Ishikawa (cell line): ENCODE measurements around the gene PEPD.

Experiments used
- CEBPB ChIP-seq: IDR thresholded peaks from 2 replicates; pipeline ENCODE4 v1.6.1; 2012
- CREB1 ChIP-seq: IDR thresholded peaks from 2 replicates; pipeline ENCODE4 v1.6.1; 2012; ENCODE audit warnings: low read depth
- EGR1 ChIP-seq: IDR thresholded peaks from 2 replicates; pipeline ENCODE4 v1.6.1; 2012
- EP300 ChIP-seq: IDR thresholded peaks from 2 replicates; pipeline ENCODE4 v1.6.1; 2012; ENCODE audit warnings: borderline replicate concordance
- FOXM1 ChIP-seq: IDR thresholded peaks from 2 replicates; pipeline ENCODE4 v1.6.1; 2012; ENCODE audit warnings: low read depth, borderline replicate concordance
- MAX ChIP-seq: IDR thresholded peaks from 2 replicates; pipeline ENCODE4 v1.6.1; 2012
- NFIC ChIP-seq: IDR thresholded peaks from 2 replicates; pipeline ENCODE4 v1.6.1; 2012
- RAD21 ChIP-seq: IDR thresholded peaks from 2 replicates; pipeline ENCODE4 v1.6.1; 2012; ENCODE audit warnings: low read depth
- TAF1 ChIP-seq: IDR thresholded peaks from 2 replicates; pipeline ENCODE4 v1.6.1; 2012; ENCODE audit warnings: low read depth, mild to moderate bottlenecking
- TCF12 ChIP-seq: IDR thresholded peaks from 2 replicates; pipeline ENCODE4 v1.6.1; 2012; ENCODE audit warnings: low read depth
- TEAD4 ChIP-seq: IDR thresholded peaks from 2 replicates; pipeline ENCODE4 v1.6.1; 2012
- USF1 ChIP-seq: IDR thresholded peaks from 2 replicates; pipeline ENCODE4 v1.6.1; 2012
- YY1 ChIP-seq: IDR thresholded peaks from 2 replicates; pipeline ENCODE4 v1.6.1; 2012; ENCODE audit warnings: low read depth
- ZBTB7A ChIP-seq: IDR thresholded peaks from 2 replicates; pipeline ENCODE4 v1.6.1; 2012; ENCODE audit warnings: low read depth
- TF ChIP-seq, protein P1 (sequence below): IDR thresholded peaks from 2 replicates; pipeline ENCODE4 v1.6.1; 2012; ENCODE audit warnings: low read depth, mild to moderate bottlenecking

PEPD gene

GRCh38 chr19:33524024-33524664 is 2.6 kb upstream of the PEPD start:
- no peak for TF ChIP-seq USF1
- no peak for TF ChIP-seq FOXM1
- no peak for TF ChIP-seq ZBTB7A
- TF ChIP-seq MAX: no peak
- no peak for TF ChIP-seq EP300
- TF ChIP-seq, protein P1, sequence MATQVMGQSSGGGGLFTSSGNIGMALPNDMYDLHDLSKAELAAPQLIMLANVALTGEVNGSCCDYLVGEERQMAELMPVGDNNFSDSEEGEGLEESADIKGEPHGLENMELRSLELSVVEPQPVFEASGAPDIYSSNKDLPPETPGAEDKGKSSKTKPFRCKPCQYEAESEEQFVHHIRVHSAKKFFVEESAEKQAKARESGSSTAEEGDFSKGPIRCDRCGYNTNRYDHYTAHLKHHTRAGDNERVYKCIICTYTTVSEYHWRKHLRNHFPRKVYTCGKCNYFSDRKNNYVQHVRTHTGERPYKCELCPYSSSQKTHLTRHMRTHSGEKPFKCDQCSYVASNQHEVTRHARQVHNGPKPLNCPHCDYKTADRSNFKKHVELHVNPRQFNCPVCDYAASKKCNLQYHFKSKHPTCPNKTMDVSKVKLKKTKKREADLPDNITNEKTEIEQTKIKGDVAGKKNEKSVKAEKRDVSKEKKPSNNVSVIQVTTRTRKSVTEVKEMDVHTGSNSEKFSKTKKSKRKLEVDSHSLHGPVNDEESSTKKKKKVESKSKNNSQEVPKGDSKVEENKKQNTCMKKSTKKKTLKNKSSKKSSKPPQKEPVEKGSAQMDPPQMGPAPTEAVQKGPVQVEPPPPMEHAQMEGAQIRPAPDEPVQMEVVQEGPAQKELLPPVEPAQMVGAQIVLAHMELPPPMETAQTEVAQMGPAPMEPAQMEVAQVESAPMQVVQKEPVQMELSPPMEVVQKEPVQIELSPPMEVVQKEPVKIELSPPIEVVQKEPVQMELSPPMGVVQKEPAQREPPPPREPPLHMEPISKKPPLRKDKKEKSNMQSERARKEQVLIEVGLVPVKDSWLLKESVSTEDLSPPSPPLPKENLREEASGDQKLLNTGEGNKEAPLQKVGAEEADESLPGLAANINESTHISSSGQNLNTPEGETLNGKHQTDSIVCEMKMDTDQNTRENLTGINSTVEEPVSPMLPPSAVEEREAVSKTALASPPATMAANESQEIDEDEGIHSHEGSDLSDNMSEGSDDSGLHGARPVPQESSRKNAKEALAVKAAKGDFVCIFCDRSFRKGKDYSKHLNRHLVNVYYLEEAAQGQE: no peak
- no peak for TF ChIP-seq TEAD4

GRCh38 chr19:33523167-33523566 is 1.6 kb upstream of the PEPD start:
- TF ChIP-seq TCF12: no peak
- TF ChIP-seq YY1: no peak
- no peak for TF ChIP-seq TAF1
- TF ChIP-seq EP300: no peak
- no peak for TF ChIP-seq ZBTB7A
- TF ChIP-seq USF1: no peak
- TF ChIP-seq NFIC: no peak

DNA sequence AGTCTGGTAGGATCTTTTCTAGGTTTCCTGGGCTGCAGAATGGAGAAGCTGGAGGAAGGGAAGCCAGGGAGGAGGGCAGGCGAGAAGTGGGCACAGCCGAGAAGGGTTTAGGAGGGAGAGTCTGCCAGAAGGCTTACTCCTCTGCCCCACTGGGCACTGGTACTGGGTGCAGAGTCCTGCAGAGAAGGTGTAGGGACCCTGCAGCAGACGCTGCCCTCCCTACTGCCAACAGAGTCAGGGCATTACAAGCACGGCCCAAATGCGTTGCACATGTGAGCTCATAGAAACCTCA is 726 bp upstream of the PEPD start:
- TF ChIP-seq EGR1 (no peak), NFIC (no peak), MAX (no peak), USF1 (no peak), CEBPB (no peak)

DNA sequence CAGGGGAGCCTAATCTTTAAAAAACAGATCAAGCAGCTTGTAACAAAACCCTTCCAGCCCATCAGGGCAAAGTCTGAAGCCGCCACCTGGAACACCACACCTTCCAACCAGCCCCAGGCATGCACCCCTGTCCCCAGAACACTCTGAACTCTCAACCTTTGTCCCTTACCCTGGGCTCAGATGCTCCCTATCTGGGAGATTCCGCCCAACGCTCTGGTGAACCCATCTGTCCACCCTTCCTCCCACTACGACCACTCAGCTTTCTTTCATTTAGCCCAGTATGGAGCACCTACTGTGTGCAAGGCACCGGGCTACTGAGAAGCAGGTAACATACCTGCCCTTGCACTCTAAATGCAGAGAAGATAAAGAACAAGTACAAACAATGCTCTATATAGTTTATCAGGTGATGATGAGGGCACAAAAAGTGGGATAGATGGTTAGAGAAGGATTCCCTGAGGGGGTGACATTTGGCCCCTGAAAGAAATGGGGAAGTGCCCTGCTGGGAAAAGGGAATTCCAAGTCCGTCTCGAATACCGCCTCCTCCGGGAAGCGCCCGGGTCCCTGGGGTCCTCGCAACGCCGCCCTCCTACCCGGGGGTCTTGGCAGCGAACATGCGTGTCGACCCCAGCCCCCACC is 629 bp downstream of the PEPD start:
- TF ChIP-seq TAF1: no peak
- no peak for TF ChIP-seq FOXM1
- peak; percentile 41; the same call in 1 of the 2 replicates for TF ChIP-seq ZBTB7A

- TF ChIP-seq MAX: no peak
- no peak for TF ChIP-seq EGR1
- no peak for TF ChIP-seq NFIC
- no peak for TF ChIP-seq CREB1
- no peak for TF ChIP-seq RAD21
- no peak for TF ChIP-seq TCF12
- TF ChIP-seq TAF1: no peak
- no peak for TF ChIP-seq EP300
- no peak for TF ChIP-seq USF1
- TF ChIP-seq ZBTB7A: no peak
These were observed 1.4 kb downstream of the PEPD start for GRCh38 chr19:33520048-33520643.

DNA sequence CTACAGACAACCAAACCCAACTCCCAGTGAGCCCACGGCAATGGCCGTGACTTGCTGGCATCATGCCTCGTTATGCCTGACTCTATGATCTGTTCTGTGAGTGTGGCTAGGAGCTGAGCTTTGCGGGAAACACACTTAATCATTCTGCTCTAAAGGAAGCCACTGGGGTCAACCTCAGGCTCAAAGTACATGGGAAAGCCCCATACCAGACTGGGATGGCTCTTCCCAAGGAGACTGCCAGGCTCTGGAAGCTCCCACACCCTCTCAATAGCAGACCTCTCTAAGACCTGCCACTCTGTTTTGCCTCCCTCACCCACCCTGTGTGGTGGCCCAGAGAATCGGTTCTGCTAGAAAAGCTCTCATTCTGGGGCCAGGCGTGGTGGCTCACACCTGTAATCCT is 2.2 kb downstream of the PEPD start:
- TF ChIP-seq TAF1: no peak
- no peak for TF ChIP-seq CREB1
- TF ChIP-seq USF1: no peak
- TF ChIP-seq NFIC: no peak
- TF ChIP-seq FOXM1: no peak
- TF ChIP-seq EGR1: no peak
- no peak for TF ChIP-seq TCF12
- TF ChIP-seq TEAD4: no peak
- no peak for TF ChIP-seq CEBPB
- TF ChIP-seq ZBTB7A: no peak
- no peak for TF ChIP-seq EP300
- TF ChIP-seq YY1: no peak
- TF ChIP-seq, protein P1: no peak
- no peak for TF ChIP-seq RAD21
- TF ChIP-seq MAX: no peak
